Mesendoderm (in vitro differentiated cells): ENCODE results near the gene DDX11. TPM values are rescaled to one million over a fixed set of nuclear protein-coding genes. Genes with fewer than 3 reads are reported as not detected.

Source experiments
- small RNA-seq: library from polyadenylated mRNA; stranded (forward); fragments of <200 nt; extraction: miRNeasy Mini kit (QIAGEN cat#:217004); gene quantifications from one replicate; pipeline ENCODE3, GENCODE V24; 2013; ENCODE audit not compliant: insufficient read depth

Gene DDX11

Small RNA genes lying within 50 kb of the gene (small RNA-seq; reads per million reads assigned to genes)
- gene RF00072 = not detected
